H4 (cell line): ENCODE measurements around the gene LNX1. TPM values are rescaled to one million over a fixed set of nuclear protein-coding genes. Genes with fewer than 3 reads are reported as not detected.
"Not testable (repeated sequence)": the region's sequence is repeated elsewhere in the genome, so short reads cannot be mapped to it uniquely, and the experiment has no call there.

Experiments
- DNase-seq: peaks from one replicate; pipeline ENCODE4 v3.0.0-alpha.2; 2015; ENCODE audit warnings: low spot score
- total RNA-seq: library from RNA; depleted of rRNA; stranded (reverse); fragments of >200 nt; shearing (Covaris generic); gene quantifications from 2 replicates; pipeline ENCODE4 v1.2.3, GENCODE V29; 2014

LNX1 gene
- total RNA-seq, 1 experiment from 2014 or later = 4.2 TPM

- DNase-seq = peak; percentile 33
Measured at GRCh38 chr4:53497487-53498244, 93.6 kb downstream of the LNX1 start.

GRCh38 chr4:53494851-53495250 lies 96.4 kb downstream of the LNX1 start:
- no peak for DNase-seq

- DNase-seq = peak; percentile 77
Measured at GRCh38 chr4:53490965-53491622, 100.2 kb downstream of the LNX1 start.

GRCh38 chr4:53490161-53490956 lies 100.9 kb downstream of the LNX1 start:
- DNase-seq = no peak

- DNase-seq = no peak
Measured at GRCh38 chr4:53489279-53489889, 101.9 kb downstream of the LNX1 start.

GRCh38 chr4:53487766-53488165 lies 103.5 kb downstream of the LNX1 start:
- DNase-seq = no peak

GRCh38 chr4:53485658-53486040 lies 105.6 kb downstream of the LNX1 start:
- DNase-seq = no peak

GRCh38 chr4:53484911-53485657 lies 106.2 kb downstream of the LNX1 start:
- DNase-seq = no peak

- DNase-seq = no peak
Measured at GRCh38 chr4:53483250-53483649, 108.0 kb downstream of the LNX1 start.

- DNase-seq = no peak
Measured at GRCh38 chr4:53481586-53481985, 109.7 kb downstream of the LNX1 start.

GRCh38 chr4:53480909-53481308 lies 110.4 kb downstream of the LNX1 start:
- DNase-seq = no peak

GRCh38 chr4:53479736-53480525 lies 111.4 kb downstream of the LNX1 start:
- DNase-seq = no peak

GRCh38 chr4:53478671-53479456 lies 112.4 kb downstream of the LNX1 start:
- DNase-seq = peak; percentile 23

GRCh38 chr4:53477636-53478035 lies 113.7 kb downstream of the LNX1 start:
- DNase-seq = no peak

- no peak for DNase-seq
Measured at GRCh38 chr4:53477038-53477565, 114.2 kb downstream of the LNX1 start.

- peak; percentile 95 for DNase-seq
Measured at GRCh38 chr4:53476232-53477037, 114.9 kb downstream of the LNX1 start.

- DNase-seq = not testable (repeated sequence)
Measured at GRCh38 chr4:53466576-53466975, 124.7 kb downstream of the LNX1 start.

- DNase-seq = no peak
Measured at GRCh38 chr4:53465891-53466290, 125.4 kb downstream of the LNX1 start.

- DNase-seq = no peak
Measured at GRCh38 chr4:53465281-53465680, 126.0 kb downstream of the LNX1 start.
